SK-N-SH (cell line): Measurements from ENCODE around the gene KCNJ12. TPM values are rescaled to one million over a fixed set of nuclear protein-coding genes. Genes with fewer than 3 reads are reported as not detected.

Source experiments
- CTCF ChIA-PET: fragments of 300-600, 350-600 bp; formaldehyde crosslinking; extraction: SDS; loops from one replicate; lab custom pipeline; 2021; lab: Yijun Ruan, JAX
- POLR2A ChIA-PET: fragments of 350-600 bp; sonication (Branson Sonifier 250); formaldehyde crosslinking; extraction: SDS; loops from one replicate; lab custom pipeline; 2020; ENCODE audit warnings: antibody characterized with exemption, inconsistent platforms; lab: Yijun Ruan, JAX
- DNase-seq: peaks from one replicate; pipeline ENCODE4 v3.0.0; 2012
- H2AFZ ChIP-seq: fragments of 200-600 bp; sonication (generic); 2 replicates; pipeline ENCODE4 v1.8.1; 2016; ENCODE audit warnings: antibody characterized with exemption, mild to moderate bottlenecking, low read depth
- H3F3A ChIP-seq: fragments of 200-600 bp; sonication (generic); replicated peaks from 2 replicates; pipeline ENCODE3; 2016; ENCODE audit warnings: antibody characterized with exemption, mild to moderate bottlenecking; ENCODE audit not compliant: insufficient read depth
- H3K27ac ChIP-seq, 2 experiments: fragments of 200-500 bp in 1 of 2; fragments of 200-600 bp in 1 of 2; sonication (Bioruptor generic) in 1 of 2; sonication (generic), shearing (Covaris generic) in 1 of 2; 2 replicates each; pipeline versions ENCODE4 v1.5.1 to v1.6.1; 2014 to 2016; ENCODE audit warnings: low read depth in 2 of 2, inconsistent platforms in 1 of 2, low read length in 1 of 2, mild to moderate bottlenecking in 1 of 2, mixed read lengths in 1 of 2
- H3K27me3 ChIP-seq: fragments of 200-600 bp; sonication (generic), shearing (Covaris generic); 2 replicates; pipeline ENCODE4 v1.6.1; 2016; ENCODE audit warnings: mixed run types; ENCODE audit not compliant: insufficient read depth
- H3K36me3 ChIP-seq, 2 experiments: fragments of 200-500 bp in 1 of 2; fragments of 200-600 bp in 1 of 2; sonication (Bioruptor generic) in 1 of 2; sonication (generic) in 1 of 2; replicated peaks in 1 of 2; 2 replicates each; pipeline versions ENCODE3 to v1.5.1; 2014 to 2016; ENCODE audit warnings: low read length in 1 of 2, mild to moderate bottlenecking in 1 of 2; ENCODE audit not compliant: insufficient read depth in 2 of 2, control insufficient read depth in 1 of 2
- H3K4me1 ChIP-seq, 2 experiments: fragments of 200-500 bp in 1 of 2; fragments of 200-600 bp in 1 of 2; sonication (Bioruptor generic) in 1 of 2; sonication (generic), shearing (Covaris generic) in 1 of 2; 2 replicates each; pipeline versions ENCODE4 v1.5.1 to v1.6.1; 2014 to 2016; ENCODE audit warnings: low read depth in 1 of 2, low read length in 1 of 2, mixed run types in 1 of 2; ENCODE audit not compliant: insufficient read depth in 2 of 2, control insufficient read depth in 1 of 2
- H3K4me2 ChIP-seq: fragments of 200-600 bp; sonication (generic), shearing (Covaris generic); 2 replicates; pipeline ENCODE4 v1.6.1; 2017; ENCODE audit warnings: mixed run types
- H3K4me3 ChIP-seq, 2 experiments: fragments of 200-500 bp in 1 of 2; fragments of 200-600 bp in 1 of 2; sonication (Bioruptor generic) in 1 of 2; sonication (generic), shearing (Covaris generic) in 1 of 2; 2 replicates each; pipeline versions ENCODE4 v1.5.1 to v1.8.1; 2014 to 2016; ENCODE audit warnings: low read depth in 2 of 2, inconsistent platforms in 1 of 2, low read length in 1 of 2, mild to moderate bottlenecking in 1 of 2, mixed read lengths in 1 of 2, moderate library complexity in 1 of 2
- H3K79me2 ChIP-seq: fragments of 200-600 bp; sonication (generic); 2 replicates; pipeline ENCODE4 v1.8.1; 2017; ENCODE audit warnings: mild to moderate bottlenecking; ENCODE audit not compliant: insufficient read depth
- H3K9ac ChIP-seq: fragments of 200-600 bp; sonication (generic); 2 replicates; pipeline ENCODE4 v1.6.1; 2017; ENCODE audit warnings: mixed run types
- H3K9me2 ChIP-seq: fragments of 200-600 bp; sonication (generic); 2 replicates; pipeline ENCODE4 v1.6.1; 2017; ENCODE audit warnings: mixed run types
- H3K9me3 ChIP-seq: fragments of 200-600 bp; sonication (generic); 2 replicates; pipeline ENCODE4 v1.6.1; 2017; ENCODE audit warnings: mixed run types, mild to moderate bottlenecking, moderate library complexity
- H4K20me1 ChIP-seq: fragments of 200-600 bp; sonication (generic); 2 replicates; pipeline ENCODE4 v1.6.1; 2017; ENCODE audit warnings: mild to moderate bottlenecking, mixed run types; ENCODE audit not compliant: insufficient read depth
- EZH2phosphoT487 ChIP-seq: fragments of 200-600 bp; sonication (generic); IDR thresholded peaks from 2 replicates; pipeline ENCODE4 v1.6.1; 2017; ENCODE audit warnings: low read depth, mixed run types, mild to moderate bottlenecking, antibody characterized with exemption, moderate library complexity, borderline replicate concordance
- FOXJ3 ChIP-seq: sonication (generic); formaldehyde crosslinking; IDR thresholded peaks from 2 replicates; pipeline ENCODE4 v1.5.1; 2020; ENCODE audit warnings: mild to moderate bottlenecking, missing genetic modification reagents
- FOXM1 ChIP-seq: IDR thresholded peaks from 2 replicates; pipeline ENCODE4 v1.4.0; 2012; ENCODE audit warnings: low read depth, mild to moderate bottlenecking
- GATA2 ChIP-seq: sonication (generic); formaldehyde crosslinking; IDR thresholded peaks from 2 replicates; pipeline ENCODE4 v1.5.0; 2020; ENCODE audit warnings: mild to moderate bottlenecking, missing genetic modification reagents
- NRF1 ChIP-seq: IDR thresholded peaks from 2 replicates; pipeline ENCODE4 v1.6.1; 2012; ENCODE audit warnings: low read depth, mild to moderate bottlenecking, low read length
- REST ChIP-seq: IDR thresholded peaks from 2 replicates; pipeline ENCODE4 v1.6.1; 2012; ENCODE audit warnings: mild to moderate bottlenecking, low read depth, low read length, moderate library complexity
- SMC3 ChIP-seq: IDR thresholded peaks from 2 replicates; pipeline ENCODE4 v1.6.1; 2012; ENCODE audit warnings: low read depth, low read length, improper control_type of control experiment
- TEAD4 ChIP-seq: IDR thresholded peaks from 2 replicates; pipeline ENCODE4 v1.4.0; 2012; ENCODE audit warnings: mild to moderate bottlenecking, borderline replicate concordance; ENCODE audit not compliant: insufficient read depth
- USF2 ChIP-seq: fragments of 150-350 bp; IDR thresholded peaks from 2 replicates; pipeline ENCODE4 v1.6.1; 2017; ENCODE audit warnings: antibody characterized with exemption, low read length, low read depth, borderline replicate concordance
- WGBS: methylation state at CpG from one replicate; pipeline ENCODE4 v1.1.6; 2017; ENCODE audit warnings: low lambda C conversion rate; 5-methylcytosine and 5-hydroxymethylcytosine counted together
- polyA plus RNA-seq, 3 experiments: library from polyadenylated mRNA; depleted of rRNA; stranded (reverse); fragments of >200 nt; gene quantifications; 2 replicates each; pipeline ENCODE4 v1.2.3, GENCODE V29; 2012
- TF ChIP-seq, protein P1 (sequence below): fragments of 200-600 bp; sonication (generic); IDR thresholded peaks from 2 replicates; pipeline ENCODE4 v1.6.1; 2017; ENCODE audit warnings: antibody characterized with exemption, mild to moderate bottlenecking, moderate library complexity

Gene KCNJ12
- polyA plus RNA-seq, 1 of the 3 experiments (the other 2 are of a cell fraction) = 0.36 TPM

DNA sequence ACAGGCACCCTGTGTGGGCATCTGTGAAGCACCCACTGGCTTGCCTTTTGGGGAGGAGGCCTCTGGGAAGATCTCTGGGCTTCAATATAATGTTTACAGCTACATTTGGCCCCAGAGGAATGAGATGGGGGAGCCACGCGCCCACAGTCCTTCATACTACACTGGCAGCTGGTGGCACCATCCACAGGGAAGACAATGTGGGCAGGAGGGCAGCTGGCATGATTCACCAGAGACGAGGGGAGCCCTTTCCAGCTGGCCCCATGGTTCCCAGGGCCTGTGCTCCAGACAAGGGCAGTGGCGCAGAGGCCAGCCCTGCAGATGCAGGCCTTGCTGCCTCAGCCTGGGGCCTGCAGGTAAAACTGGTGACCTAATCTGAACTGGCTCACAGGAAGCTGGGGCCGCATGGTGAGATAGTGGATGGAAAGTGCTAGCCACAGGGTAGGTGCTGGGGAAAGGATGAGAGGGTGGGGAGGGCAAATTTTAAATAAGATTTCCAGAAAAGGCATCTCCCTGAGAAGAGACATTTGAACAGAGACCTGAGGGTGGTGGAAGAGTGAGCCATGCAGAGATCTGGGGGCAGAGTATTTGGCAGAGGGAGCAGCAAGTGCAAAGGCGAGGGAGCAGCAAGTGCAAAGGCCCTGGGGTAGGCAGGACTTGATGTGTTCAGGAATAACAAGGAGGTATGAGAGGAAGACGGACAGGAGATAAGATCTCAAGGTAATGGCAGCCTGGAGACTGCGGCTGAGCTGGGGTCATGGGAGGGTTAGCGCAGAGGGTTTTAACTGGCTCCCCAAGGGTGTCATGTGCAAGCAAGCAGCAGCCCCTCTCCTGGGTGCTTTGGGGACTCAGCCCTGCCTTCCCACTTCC lies 12.1 kb upstream of the KCNJ12 start:
- ChIA-PET POLR2A (no interaction called here), CTCF (interaction anchor here (0.6 to 1.5 kb wide), 5 partner anchors 9 to 245 kb away, joined by 3 to 6 read pairs (median 3); no protein-coding TSS in a partner anchor)
- Histone ChIP-seq H4K20me1 (no peaks in the 10 kb centered on the region), H3K79me2 (no peaks in the 10 kb centered on the region), H3K27me3 (no peaks in the 10 kb centered on the region), H3K9me3 (no peaks in the 10 kb centered on the region), H3K4me3 (no peak overlapping the region), H3K4me1 (peaks cover 0 to 12% of the 10 kb centered on the region in 2 experiments; a peak in 1 of 4 replicates), H2AFZ (no peak overlapping the region), H3K36me3 (no peaks in the 10 kb centered on the region), H3F3A (no peaks in the 10 kb centered on the region), H3K4me2 (no peak overlapping the region), H3K9ac (no peak overlapping the region), H3K27ac (no peak overlapping the region), H3K9me2 (no peaks in the 10 kb centered on the region)
- no peak for DNase-seq
- no peak for TF ChIP-seq SMC3
- TF ChIP-seq FOXM1 = no peak
- no peak for TF ChIP-seq TEAD4
- no peak for TF ChIP-seq NRF1
- TF ChIP-seq, protein P1, sequence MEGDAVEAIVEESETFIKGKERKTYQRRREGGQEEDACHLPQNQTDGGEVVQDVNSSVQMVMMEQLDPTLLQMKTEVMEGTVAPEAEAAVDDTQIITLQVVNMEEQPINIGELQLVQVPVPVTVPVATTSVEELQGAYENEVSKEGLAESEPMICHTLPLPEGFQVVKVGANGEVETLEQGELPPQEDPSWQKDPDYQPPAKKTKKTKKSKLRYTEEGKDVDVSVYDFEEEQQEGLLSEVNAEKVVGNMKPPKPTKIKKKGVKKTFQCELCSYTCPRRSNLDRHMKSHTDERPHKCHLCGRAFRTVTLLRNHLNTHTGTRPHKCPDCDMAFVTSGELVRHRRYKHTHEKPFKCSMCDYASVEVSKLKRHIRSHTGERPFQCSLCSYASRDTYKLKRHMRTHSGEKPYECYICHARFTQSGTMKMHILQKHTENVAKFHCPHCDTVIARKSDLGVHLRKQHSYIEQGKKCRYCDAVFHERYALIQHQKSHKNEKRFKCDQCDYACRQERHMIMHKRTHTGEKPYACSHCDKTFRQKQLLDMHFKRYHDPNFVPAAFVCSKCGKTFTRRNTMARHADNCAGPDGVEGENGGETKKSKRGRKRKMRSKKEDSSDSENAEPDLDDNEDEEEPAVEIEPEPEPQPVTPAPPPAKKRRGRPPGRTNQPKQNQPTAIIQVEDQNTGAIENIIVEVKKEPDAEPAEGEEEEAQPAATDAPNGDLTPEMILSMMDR = no peak
- no peak for TF ChIP-seq GATA2 (CRISPR knock-in tag)
- no peak for TF ChIP-seq REST
- WGBS = 70% methylated on average over 9 of the region's 9 CpGs

- Histone ChIP-seq H3K4me1 (peaks cover 0 to 10% of the 10 kb centered on the region in 2 experiments; a peak in 1 of 4 replicates), H3K9me3 (no peaks in the 10 kb centered on the region), H3K4me3 (no peak overlapping the region), H2AFZ (no peak overlapping the region), H3K9ac (no peak overlapping the region)
- POLR2A ChIA-PET = no interaction called here
- CTCF ChIA-PET = interaction anchor here (0.7 to 1.5 kb wide), 4 partner anchors 10 to 92 kb away, joined by 3 to 6 read pairs (median 4); no protein-coding TSS in a partner anchor
- TF ChIP-seq USF2 = no peak
- TF ChIP-seq EZH2phosphoT487 = no peak
- no peak for TF ChIP-seq FOXJ3 (CRISPR knock-in tag)
- TF ChIP-seq, all 33 proteins: peak for 0
- Histone ChIP-seq H3K36me3 (no peaks in the 10 kb centered on the region), H3K4me2 (no peak overlapping the region), H4K20me1 (no peaks in the 10 kb centered on the region), H3K27me3 (no peaks in the 10 kb centered on the region), H3K9me2 (no peaks in the 10 kb centered on the region), H3K79me2 (no peaks in the 10 kb centered on the region), H3K27ac (no peak overlapping the region), H3F3A (no peaks in the 10 kb centered on the region)
- WGBS = 0% methylated on average over 1 of the region's 7 CpGs
- no peak for DNase-seq
These were observed 11.1 kb upstream of the KCNJ12 start for GRCh38 chr17:21365016-21365415.
